OCI-LY1 (cell line): Measurements from ENCODE around the gene MARCHF10.

Source experiments
- EZH2 ChIP-seq: fragments of 200-600 bp; sonication (generic), shearing (Covaris generic); IDR thresholded peaks from 2 replicates; pipeline ENCODE4 v1.8.0; 2017; ENCODE audit warnings: borderline replicate concordance, mixed run types, mild to moderate bottlenecking, antibody characterized with exemption, low read length, moderate library complexity, mixed read lengths
- TF ChIP-seq, protein P1 (sequence below): fragments of 200-600 bp; sonication (generic), shearing (Covaris generic); IDR thresholded peaks from 2 replicates; pipeline ENCODE4 v1.5.1; 2017; ENCODE audit warnings: mild to moderate bottlenecking, antibody characterized with exemption, low read length, moderate library complexity, mixed read lengths

DNA sequence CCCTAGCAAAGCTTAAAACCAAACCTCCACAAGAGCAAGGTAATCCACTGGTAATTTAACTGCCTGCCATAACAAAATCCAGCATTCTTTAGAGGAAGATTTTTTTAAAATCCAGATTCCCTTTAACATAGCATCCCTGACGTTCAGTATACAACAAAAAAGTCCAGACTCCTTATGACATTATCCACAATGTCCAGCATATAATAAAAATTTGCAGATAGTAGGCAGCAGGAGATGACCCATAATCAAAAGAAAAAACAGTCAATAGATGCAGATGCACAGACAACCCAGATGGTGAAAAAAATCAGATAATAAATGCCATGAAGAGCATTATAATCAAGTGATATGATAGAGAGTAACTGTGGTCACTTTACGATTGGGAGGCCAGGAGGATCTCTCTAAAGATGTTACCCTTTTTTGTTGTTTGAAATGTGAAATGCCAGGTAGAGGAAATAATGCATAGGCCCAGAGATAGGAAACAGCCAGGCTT, 147.4 kb downstream of the MARCHF10 start:
- TF ChIP-seq, protein P1, sequence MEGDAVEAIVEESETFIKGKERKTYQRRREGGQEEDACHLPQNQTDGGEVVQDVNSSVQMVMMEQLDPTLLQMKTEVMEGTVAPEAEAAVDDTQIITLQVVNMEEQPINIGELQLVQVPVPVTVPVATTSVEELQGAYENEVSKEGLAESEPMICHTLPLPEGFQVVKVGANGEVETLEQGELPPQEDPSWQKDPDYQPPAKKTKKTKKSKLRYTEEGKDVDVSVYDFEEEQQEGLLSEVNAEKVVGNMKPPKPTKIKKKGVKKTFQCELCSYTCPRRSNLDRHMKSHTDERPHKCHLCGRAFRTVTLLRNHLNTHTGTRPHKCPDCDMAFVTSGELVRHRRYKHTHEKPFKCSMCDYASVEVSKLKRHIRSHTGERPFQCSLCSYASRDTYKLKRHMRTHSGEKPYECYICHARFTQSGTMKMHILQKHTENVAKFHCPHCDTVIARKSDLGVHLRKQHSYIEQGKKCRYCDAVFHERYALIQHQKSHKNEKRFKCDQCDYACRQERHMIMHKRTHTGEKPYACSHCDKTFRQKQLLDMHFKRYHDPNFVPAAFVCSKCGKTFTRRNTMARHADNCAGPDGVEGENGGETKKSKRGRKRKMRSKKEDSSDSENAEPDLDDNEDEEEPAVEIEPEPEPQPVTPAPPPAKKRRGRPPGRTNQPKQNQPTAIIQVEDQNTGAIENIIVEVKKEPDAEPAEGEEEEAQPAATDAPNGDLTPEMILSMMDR, result no peak
- TF ChIP-seq EZH2, result no peak
